Mammary epithelial cell (primary cell): Measurements from ENCODE around the gene IZUMO2.

Experiments
- EZH2 ChIP-seq: IDR thresholded peaks from 2 replicates; pipeline ENCODE4 v1.6.1; 2012; ENCODE audit warnings: low read length, inconsistent platforms, borderline replicate concordance
- TF ChIP-seq, protein P1 (sequence below), 2 donors: IDR thresholded peaks in 1 of 2; conservative IDR thresholded peaks in 1 of 2; 2 replicates each; pipeline ENCODE4 v1.5.1; 2011 to 2012; ENCODE audit warnings: inconsistent platforms in 2 of 2, low read length in 2 of 2, mild to moderate bottlenecking in 2 of 2, control low read depth in 1 of 2, low read depth in 1 of 2; ENCODE audit not compliant: insufficient read depth in 1 of 2; ENCODE audit errors: extremely low read depth in 1 of 2

DNA sequence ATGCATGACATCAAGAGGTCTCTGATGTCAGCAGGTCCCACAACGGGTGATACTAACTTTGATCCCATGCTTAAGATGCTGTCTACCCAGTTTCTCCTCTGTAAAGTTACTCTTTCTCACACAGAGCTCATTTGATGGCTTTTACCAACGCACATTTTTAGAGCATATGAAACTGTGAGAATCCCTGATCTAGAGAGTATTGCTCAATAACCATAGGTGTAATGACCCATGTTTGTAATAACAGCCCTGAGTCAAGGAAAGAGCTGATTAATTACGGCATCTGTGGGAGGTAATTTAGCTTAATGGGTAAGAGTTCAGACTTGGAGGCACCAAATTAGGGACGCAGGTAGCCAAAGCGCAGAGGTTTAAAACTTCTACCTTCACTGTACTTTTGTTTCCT, 18.0 kb upstream of the IZUMO2 start:
- TF ChIP-seq, protein P1, sequence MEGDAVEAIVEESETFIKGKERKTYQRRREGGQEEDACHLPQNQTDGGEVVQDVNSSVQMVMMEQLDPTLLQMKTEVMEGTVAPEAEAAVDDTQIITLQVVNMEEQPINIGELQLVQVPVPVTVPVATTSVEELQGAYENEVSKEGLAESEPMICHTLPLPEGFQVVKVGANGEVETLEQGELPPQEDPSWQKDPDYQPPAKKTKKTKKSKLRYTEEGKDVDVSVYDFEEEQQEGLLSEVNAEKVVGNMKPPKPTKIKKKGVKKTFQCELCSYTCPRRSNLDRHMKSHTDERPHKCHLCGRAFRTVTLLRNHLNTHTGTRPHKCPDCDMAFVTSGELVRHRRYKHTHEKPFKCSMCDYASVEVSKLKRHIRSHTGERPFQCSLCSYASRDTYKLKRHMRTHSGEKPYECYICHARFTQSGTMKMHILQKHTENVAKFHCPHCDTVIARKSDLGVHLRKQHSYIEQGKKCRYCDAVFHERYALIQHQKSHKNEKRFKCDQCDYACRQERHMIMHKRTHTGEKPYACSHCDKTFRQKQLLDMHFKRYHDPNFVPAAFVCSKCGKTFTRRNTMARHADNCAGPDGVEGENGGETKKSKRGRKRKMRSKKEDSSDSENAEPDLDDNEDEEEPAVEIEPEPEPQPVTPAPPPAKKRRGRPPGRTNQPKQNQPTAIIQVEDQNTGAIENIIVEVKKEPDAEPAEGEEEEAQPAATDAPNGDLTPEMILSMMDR (conservative IDR thresholded peaks at IDR 0.05 in 1 of 2, IDR thresholded peaks at IDR 0.05 in 1 of 2; ENCODE audit: extremely low read depth in 1 of 2, insufficient read depth in 1 of 2, low read depth in 1 of 2, low read length in 2 of 2), result no peak
- TF ChIP-seq EZH2, result no peak
